ENCODE measurements around the gene SYTL3. TPM values are rescaled to one million over a fixed set of nuclear protein-coding genes. Genes with fewer than 3 reads are reported as not detected.
"Not testable (repeated sequence)": the region's sequence is repeated elsewhere in the genome, so short reads cannot be mapped to it uniquely, and the experiment has no call there.

SYTL3 gene
- total and polyA plus RNA-seq, 2 donors (not counting 1 experiment from before 2014, with no cell fraction given): 1.1 to 5.4 TPM

GRCh38 chr6:158631678-158632537 is 17.9 kb upstream of the SYTL3 start:
- TF ChIP-seq EZH2 (IDR thresholded peaks at IDR 0.05; ENCODE audit: borderline replicate concordance, insufficient read depth, low read depth, low read length, poor library complexity, severe bottlenecking): no peak
- TF ChIP-seq, protein P1, sequence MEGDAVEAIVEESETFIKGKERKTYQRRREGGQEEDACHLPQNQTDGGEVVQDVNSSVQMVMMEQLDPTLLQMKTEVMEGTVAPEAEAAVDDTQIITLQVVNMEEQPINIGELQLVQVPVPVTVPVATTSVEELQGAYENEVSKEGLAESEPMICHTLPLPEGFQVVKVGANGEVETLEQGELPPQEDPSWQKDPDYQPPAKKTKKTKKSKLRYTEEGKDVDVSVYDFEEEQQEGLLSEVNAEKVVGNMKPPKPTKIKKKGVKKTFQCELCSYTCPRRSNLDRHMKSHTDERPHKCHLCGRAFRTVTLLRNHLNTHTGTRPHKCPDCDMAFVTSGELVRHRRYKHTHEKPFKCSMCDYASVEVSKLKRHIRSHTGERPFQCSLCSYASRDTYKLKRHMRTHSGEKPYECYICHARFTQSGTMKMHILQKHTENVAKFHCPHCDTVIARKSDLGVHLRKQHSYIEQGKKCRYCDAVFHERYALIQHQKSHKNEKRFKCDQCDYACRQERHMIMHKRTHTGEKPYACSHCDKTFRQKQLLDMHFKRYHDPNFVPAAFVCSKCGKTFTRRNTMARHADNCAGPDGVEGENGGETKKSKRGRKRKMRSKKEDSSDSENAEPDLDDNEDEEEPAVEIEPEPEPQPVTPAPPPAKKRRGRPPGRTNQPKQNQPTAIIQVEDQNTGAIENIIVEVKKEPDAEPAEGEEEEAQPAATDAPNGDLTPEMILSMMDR (IDR thresholded peaks at IDR 0.05): no peak
- Histone ChIP-seq H3K36me3 (replicated peaks in 1 of 2; ENCODE audit: control extremely low read depth in 1 of 2, control insufficient read depth in 1 of 2, extremely low read depth in 1 of 2, insufficient read depth in 2 of 2, low read length in 1 of 2) (peaks cover 0 to 51% of the 10 kb centered on the region in 2 experiments), H4K20me1 (ENCODE audit: control insufficient read depth, insufficient read depth, low read length, poor library complexity, severe bottlenecking) (no peaks in the 10 kb centered on the region), H3K4me2 (replicated peaks; ENCODE audit: low read depth, low read length, poor library complexity, severe bottlenecking) (no peak overlapping the region), H2AFZ (ENCODE audit: insufficient read depth, low read depth, low read length, poor library complexity, severe bottlenecking) (no peak overlapping the region), H3K4me1 (ENCODE audit: control insufficient read depth in 2 of 2, insufficient read depth in 2 of 2, low read length in 2 of 2) (no peaks in the 10 kb centered on the region), H3K9me3 (ENCODE audit: control extremely low read depth in 1 of 3, control insufficient read depth in 2 of 3, insufficient read depth in 1 of 3, low read length in 2 of 3) (no peaks in the 10 kb centered on the region), H3K79me2 (ENCODE audit: control insufficient read depth, insufficient read depth, low read length) (no peaks in the 10 kb centered on the region), H3K4me3 (ENCODE audit: control extremely low read depth in 1 of 5, extremely low read depth in 1 of 5, insufficient read depth in 1 of 5, low read depth in 2 of 5, low read length in 4 of 5) (no peak overlapping the region), H3K27me3 (replicated peaks in 1 of 4; ENCODE audit: control extremely low read depth in 1 of 4, control insufficient read depth in 3 of 4, insufficient read depth in 4 of 4, low read length in 3 of 4) (no peaks in the 10 kb centered on the region), H3K9ac (ENCODE audit: low read length) (no peak overlapping the region), H3K27ac (ENCODE audit: low read length in 2 of 2) (no peak overlapping the region)
- DNase-seq (no peak), ATAC-seq (ENCODE audit: low read depth) (no peak)
- 81% methylated on average over 11 of the region's 19 CpGs for WGBS (ENCODE audit: insufficient coverage)
- Mint-ChIP-seq H3K9me3 (ENCODE audit: insufficient read depth) (no peaks in the 10 kb centered on the region), H3K4me3 (no peak overlapping the region), H3K27me3 (no peaks in the 10 kb centered on the region), H3K27ac (peak overlapping the region; percentile 6), H3K4me1 (no peaks in the 10 kb centered on the region)
- intact Hi-C loops (cut with micrococcal nuclease): no loop called here
- POLR2A ChIA-PET: no interaction called here
- CTCF ChIA-PET: interaction anchor here (1.1 to 1.3 kb wide), 2 partner anchors 59 to 340 kb away, joined by 3 to 11 read pairs; no protein-coding TSS in a partner anchor

GRCh38 chr6:158632538-158633119 is 17.2 kb upstream of the SYTL3 start:
- H3K9ac ChIP-seq (ENCODE audit: low read length); H3K4me3 ChIP-seq (ENCODE audit: control extremely low read depth in 1 of 5, extremely low read depth in 1 of 5, insufficient read depth in 1 of 5, low read depth in 2 of 5, low read length in 4 of 5); H3K4me2 ChIP-seq (replicated peaks; ENCODE audit: low read depth, low read length, poor library complexity, severe bottlenecking); H2AFZ ChIP-seq (ENCODE audit: insufficient read depth, low read depth, low read length, poor library complexity, severe bottlenecking); H3K4me1 ChIP-seq (ENCODE audit: control insufficient read depth in 2 of 2, insufficient read depth in 2 of 2, low read length in 2 of 2); ATAC-seq (ENCODE audit: low read depth); intact Hi-C loops (cut with micrococcal nuclease); DNase-seq; H3K27ac Mint-ChIP-seq; POLR2A ChIA-PET; H3K4me1 Mint-ChIP-seq; H3K27ac ChIP-seq (ENCODE audit: low read length in 2 of 2); H3K9me3 ChIP-seq (ENCODE audit: control extremely low read depth in 1 of 3, control insufficient read depth in 2 of 3, insufficient read depth in 1 of 3, low read length in 2 of 3); H3K4me3 Mint-ChIP-seq; H3K27me3 Mint-ChIP-seq; H3K79me2 ChIP-seq (ENCODE audit: control insufficient read depth, insufficient read depth, low read length); H4K20me1 ChIP-seq (ENCODE audit: control insufficient read depth, insufficient read depth, low read length, poor library complexity, severe bottlenecking); H3K9me3 Mint-ChIP-seq (ENCODE audit: insufficient read depth); H3K27me3 ChIP-seq (replicated peaks in 1 of 4; ENCODE audit: control extremely low read depth in 1 of 4, control insufficient read depth in 3 of 4, insufficient read depth in 4 of 4, low read length in 3 of 4): not testable (repeated sequence)
- peaks cover 0 to 51% of the 10 kb centered on the region in 2 experiments for H3K36me3 ChIP-seq (replicated peaks in 1 of 2; ENCODE audit: control extremely low read depth in 1 of 2, control insufficient read depth in 1 of 2, extremely low read depth in 1 of 2, insufficient read depth in 2 of 2, low read length in 1 of 2)
- 100% methylated on average over 1 of the region's 3 CpGs for WGBS (ENCODE audit: insufficient coverage)
- CTCF ChIA-PET: interaction anchor here (1.1 kb wide), 1 partner anchor 340 kb away, joined by 3 read pairs; no protein-coding TSS in a partner anchor

Measured in B cell (primary cell).